H9 (cell line): Measurements from ENCODE around the gene SPATA1. TPM values are rescaled to one million over a fixed set of nuclear protein-coding genes. Genes with fewer than 3 reads are reported as not detected.

ENCODE experiments used
- DNase-seq: peaks from one replicate; pipeline ENCODE4 v3.0.0-alpha.2; 2017
- H2AFZ ChIP-seq: one replicate; pipeline ENCODE4 v1.6.1; 2013; ENCODE audit warnings: mild to moderate bottlenecking, low read length, control low read depth, moderate library complexity
- H2AK5ac ChIP-seq: 2 replicates; pipeline ENCODE4 v1.6.1; 2013; ENCODE audit warnings: low read length, control low read depth, mixed read lengths; ENCODE audit not compliant: insufficient read length
- H2BK120ac ChIP-seq: one replicate; pipeline ENCODE4 v1.6.1; 2013; ENCODE audit warnings: low read depth, mild to moderate bottlenecking, low read length, control low read depth, inconsistent platforms; ENCODE audit not compliant: poor library complexity, severe bottlenecking
- H2BK12ac ChIP-seq: 2 replicates; pipeline ENCODE4 v1.6.1; 2013; ENCODE audit warnings: low read length, control low read depth, mixed read lengths, low read depth; ENCODE audit not compliant: insufficient read length
- H2BK15ac ChIP-seq: 2 replicates; pipeline ENCODE4 v1.6.1; 2013; ENCODE audit warnings: low read depth, low read length, control low read depth
- H2BK20ac ChIP-seq: one replicate; pipeline ENCODE4 v1.6.1; 2013; ENCODE audit warnings: low read depth, mild to moderate bottlenecking, low read length, control low read depth, inconsistent platforms; ENCODE audit not compliant: poor library complexity, severe bottlenecking
- H2BK5ac ChIP-seq: 2 replicates; pipeline ENCODE4 v1.6.1; 2013; ENCODE audit warnings: low read length, control low read depth, mixed read lengths; ENCODE audit not compliant: insufficient read length
- H3K14ac ChIP-seq: 2 replicates; pipeline ENCODE4 v1.6.1; 2013; ENCODE audit warnings: low read length, control low read depth; ENCODE audit not compliant: insufficient read depth
- H3K18ac ChIP-seq: 2 replicates; pipeline ENCODE4 v1.6.1; 2013; ENCODE audit warnings: low read depth, mild to moderate bottlenecking, mixed read lengths, low read length, control low read depth; ENCODE audit not compliant: insufficient read length
- H3K23ac ChIP-seq: 2 replicates; pipeline ENCODE4 v1.6.1; 2013; ENCODE audit warnings: low read length, control low read depth, mixed read lengths, low read depth; ENCODE audit not compliant: insufficient read length
- H3K23me2 ChIP-seq: 2 replicates; pipeline ENCODE4 v1.6.1; 2013; ENCODE audit warnings: low read depth, mild to moderate bottlenecking, mixed read lengths, low read length, control low read depth; ENCODE audit not compliant: insufficient read length, poor library complexity, severe bottlenecking
- H3K27ac ChIP-seq: 2 replicates; pipeline ENCODE4 v1.5.1; 2013; ENCODE audit warnings: low read length, control low read depth, mixed read lengths, low read depth; ENCODE audit not compliant: insufficient read length
- H3K27me3 ChIP-seq: 2 replicates; pipeline ENCODE4 v1.6.1; 2013; ENCODE audit warnings: low read length, control low read depth, inconsistent platforms; ENCODE audit not compliant: insufficient read depth
- H3K4ac ChIP-seq: 2 replicates; pipeline ENCODE4 v1.6.1; 2013; ENCODE audit warnings: low read depth, mild to moderate bottlenecking, control low read depth, inconsistent platforms, low read length, moderate library complexity
- H3K4me1 ChIP-seq: 2 replicates; pipeline ENCODE4 v1.6.1; 2013; ENCODE audit warnings: low read length, control low read depth, inconsistent platforms; ENCODE audit not compliant: insufficient read depth
- H3K4me2 ChIP-seq: 2 replicates; pipeline ENCODE4 v1.6.1; 2013; ENCODE audit warnings: low read length, control low read depth, mixed read lengths; ENCODE audit not compliant: insufficient read length, insufficient read depth
- H3K56ac ChIP-seq: 2 replicates; pipeline ENCODE4 v1.6.1; 2013; ENCODE audit warnings: low read depth, mild to moderate bottlenecking, mixed read lengths, low read length, control low read depth; ENCODE audit not compliant: insufficient read length
- H3K79me1 ChIP-seq: 2 replicates; pipeline ENCODE4 v1.6.1; 2013; ENCODE audit warnings: low read depth, mild to moderate bottlenecking, moderate library complexity, low read length, control low read depth, inconsistent platforms; ENCODE audit not compliant: insufficient read depth, poor library complexity, severe bottlenecking
- H3K79me2 ChIP-seq: 2 replicates; pipeline ENCODE4 v1.6.1; 2013; ENCODE audit warnings: low read length, control low read depth, inconsistent platforms; ENCODE audit not compliant: insufficient read depth
- H3K9ac ChIP-seq: 2 replicates; pipeline ENCODE4 v1.6.1; 2013; ENCODE audit warnings: low read length, control low read depth, mixed read lengths; ENCODE audit not compliant: insufficient read length; ENCODE audit errors: extremely low read depth
- H3K9me3 ChIP-seq: one replicate; pipeline ENCODE4 v1.6.1; 2013; ENCODE audit warnings: low read depth, low read length, inconsistent platforms; ENCODE audit not compliant: control insufficient read depth
- H3T11ph ChIP-seq: one replicate; pipeline ENCODE4 v1.6.1; 2013; ENCODE audit warnings: mild to moderate bottlenecking, low read length, control low read depth, inconsistent platforms
- H4K20me1 ChIP-seq: one replicate; pipeline ENCODE4 v1.6.1; 2013; ENCODE audit not compliant: control insufficient read depth, insufficient read length, insufficient read depth
- H4K5ac ChIP-seq: 2 replicates; pipeline ENCODE4 v1.6.1; 2013; ENCODE audit warnings: low read depth, mild to moderate bottlenecking, mixed read lengths, low read length, control low read depth; ENCODE audit not compliant: insufficient read length
- H4K8ac ChIP-seq: replicated peaks from 2 replicates; pipeline ENCODE4 v1.6.1; 2013; ENCODE audit warnings: low read length, control low read depth, mixed read lengths, low read depth; ENCODE audit not compliant: insufficient read length
- H4K91ac ChIP-seq: 2 replicates; pipeline ENCODE4 v1.6.1; 2013; ENCODE audit warnings: low read depth, mild to moderate bottlenecking, moderate library complexity, mixed read lengths, low read length, control low read depth; ENCODE audit not compliant: insufficient read length
- H3K27ac Mint-ChIP-seq, 3 experiments: 2 replicates in 2 of 3; 3 replicates in 1 of 3; pipeline ENCODE4 v1.8.0; 2020 to 2021; ENCODE audit warnings: mixed read lengths in 3 of 3, mild to moderate bottlenecking in 1 of 3, moderate library complexity in 1 of 3
- H3K27me3 Mint-ChIP-seq: 2 replicates; pipeline ENCODE4 v1.8.0; 2021; ENCODE audit warnings: low read depth, mild to moderate bottlenecking, moderate library complexity, mixed read lengths
- H3K36me3 Mint-ChIP-seq, 3 experiments: 2 replicates in 2 of 3; 3 replicates in 1 of 3; pipeline ENCODE4 v1.8.0; 2020 to 2021; ENCODE audit warnings: low read depth in 3 of 3, mixed read lengths in 3 of 3; ENCODE audit not compliant: insufficient read depth in 1 of 3
- H3K4me1 Mint-ChIP-seq, 2 experiments: 2 replicates each; pipeline ENCODE4 v1.8.0; 2020; ENCODE audit warnings: mixed read lengths in 2 of 2
- H3K4me3 Mint-ChIP-seq, 2 experiments: 2 replicates in 1 of 2; 3 replicates in 1 of 2; pipeline ENCODE4 v1.8.0; 2020 to 2021; ENCODE audit warnings: mild to moderate bottlenecking in 2 of 2, mixed read lengths in 2 of 2, moderate library complexity in 1 of 2
- H3K9me3 Mint-ChIP-seq, 2 experiments: 2 replicates in 1 of 2; 3 replicates in 1 of 2; pipeline ENCODE4 v1.8.0; 2020; ENCODE audit warnings: mild to moderate bottlenecking in 2 of 2, mixed read lengths in 2 of 2, moderate library complexity in 1 of 2
- WGBS: extraction: QIAGEN DNeasy Blood & Tissue Kit; methylation state at CpG from one replicate; pipeline ENCODE4 v1.1.7; 2013; ENCODE audit warnings: missing lambda C conversion rate, low lambda C conversion rate, mixed read lengths; ENCODE audit not compliant: insufficient read length; ENCODE audit errors: extremely low coverage; 5-methylcytosine and 5-hydroxymethylcytosine counted together
- total RNA-seq: library from RNA; stranded (reverse); gene quantifications from 2 replicates; pipeline ENCODE4 v1.2.1, GENCODE V29; 2021
- TF ChIP-seq, protein P1 (sequence below): fragments of 200-600 bp; sonication (generic); conservative IDR thresholded peaks from 3 replicates; pipeline ENCODE4 v1.8.0; 2021; ENCODE audit warnings: antibody characterized with exemption, mild to moderate bottlenecking

The SPATA1 gene
- total RNA-seq, 1 experiment from 2014 or later, result not detected

DNA sequence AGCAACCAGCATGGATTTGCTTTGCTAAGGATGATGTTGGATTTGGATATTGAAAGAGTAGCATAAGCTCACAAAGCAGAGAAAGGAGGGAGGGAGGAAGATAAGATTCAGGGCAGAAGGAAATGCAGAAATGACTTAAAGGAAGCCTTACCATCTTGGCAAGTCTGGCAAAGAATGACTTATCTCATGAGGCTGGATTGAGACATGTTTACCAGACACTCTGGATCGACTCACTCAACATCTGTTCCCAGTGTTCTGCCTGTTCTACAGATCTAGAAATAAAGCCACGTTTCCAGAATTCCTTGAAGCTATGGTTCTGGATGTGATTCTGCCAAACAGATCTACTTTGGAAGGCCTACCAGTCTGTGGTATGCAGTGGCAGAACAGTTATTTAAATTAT, 106.8 kb downstream of the SPATA1 start:
- H4K5ac ChIP-seq, result no peak overlapping the region
- H2BK120ac ChIP-seq, result no peak overlapping the region
- no peak overlapping the region for H2BK20ac ChIP-seq
- no peak overlapping the region for H3K4ac ChIP-seq
- H3K4me2 ChIP-seq, result no peak overlapping the region
- H3K79me1 ChIP-seq, result no peaks in the 10 kb centered on the region
- H2AK5ac ChIP-seq, result no peak overlapping the region
- WGBS, result no CpG with 5 or more reads among the region's 2 CpGs
- no peak overlapping the region for H3K56ac ChIP-seq
- no peaks in the 10 kb centered on the region for H4K20me1 ChIP-seq
- H3K9me3 Mint-ChIP-seq, result peaks cover 31 to 35% of the 10 kb centered on the region in 2 experiments
- H3K79me2 ChIP-seq, result no peaks in the 10 kb centered on the region
- H4K91ac ChIP-seq, result no peak overlapping the region
- peaks cover 2% of the 10 kb centered on the region for H3K27me3 Mint-ChIP-seq
- H3K27ac ChIP-seq, result no peak overlapping the region
- H3T11ph ChIP-seq, result no peak overlapping the region
- peaks cover 19 to 28% (median 19%) of the 10 kb centered on the region in 3 experiments for H3K36me3 Mint-ChIP-seq
- no peak overlapping the region for H3K27ac Mint-ChIP-seq
- H3K4me3 Mint-ChIP-seq, result no peak overlapping the region
- H3K9me3 ChIP-seq, result peaks cover 15% of the 10 kb centered on the region
- TF ChIP-seq, protein P1, sequence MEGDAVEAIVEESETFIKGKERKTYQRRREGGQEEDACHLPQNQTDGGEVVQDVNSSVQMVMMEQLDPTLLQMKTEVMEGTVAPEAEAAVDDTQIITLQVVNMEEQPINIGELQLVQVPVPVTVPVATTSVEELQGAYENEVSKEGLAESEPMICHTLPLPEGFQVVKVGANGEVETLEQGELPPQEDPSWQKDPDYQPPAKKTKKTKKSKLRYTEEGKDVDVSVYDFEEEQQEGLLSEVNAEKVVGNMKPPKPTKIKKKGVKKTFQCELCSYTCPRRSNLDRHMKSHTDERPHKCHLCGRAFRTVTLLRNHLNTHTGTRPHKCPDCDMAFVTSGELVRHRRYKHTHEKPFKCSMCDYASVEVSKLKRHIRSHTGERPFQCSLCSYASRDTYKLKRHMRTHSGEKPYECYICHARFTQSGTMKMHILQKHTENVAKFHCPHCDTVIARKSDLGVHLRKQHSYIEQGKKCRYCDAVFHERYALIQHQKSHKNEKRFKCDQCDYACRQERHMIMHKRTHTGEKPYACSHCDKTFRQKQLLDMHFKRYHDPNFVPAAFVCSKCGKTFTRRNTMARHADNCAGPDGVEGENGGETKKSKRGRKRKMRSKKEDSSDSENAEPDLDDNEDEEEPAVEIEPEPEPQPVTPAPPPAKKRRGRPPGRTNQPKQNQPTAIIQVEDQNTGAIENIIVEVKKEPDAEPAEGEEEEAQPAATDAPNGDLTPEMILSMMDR, result no peak
- H3K4me1 Mint-ChIP-seq, result peaks cover 8% of the 10 kb centered on the region in 2 experiments
- H4K8ac ChIP-seq, result no peak overlapping the region
- H3K23me2 ChIP-seq, result no peaks in the 10 kb centered on the region
- no peak overlapping the region for H2BK5ac ChIP-seq
- H3K4me1 ChIP-seq, result no peaks in the 10 kb centered on the region
- no peak for DNase-seq
- H3K14ac ChIP-seq, result no peak overlapping the region
- no peak overlapping the region for H2AFZ ChIP-seq
- H3K9ac ChIP-seq, result no peak overlapping the region
- H3K23ac ChIP-seq, result no peak overlapping the region
- no peaks in the 10 kb centered on the region for H3K27me3 ChIP-seq
- H2BK12ac ChIP-seq, result no peak overlapping the region
- H2BK15ac ChIP-seq, result no peak overlapping the region
- H3K18ac ChIP-seq, result no peak overlapping the region
